ENCODE data around the gene IDH1.

DNA sequence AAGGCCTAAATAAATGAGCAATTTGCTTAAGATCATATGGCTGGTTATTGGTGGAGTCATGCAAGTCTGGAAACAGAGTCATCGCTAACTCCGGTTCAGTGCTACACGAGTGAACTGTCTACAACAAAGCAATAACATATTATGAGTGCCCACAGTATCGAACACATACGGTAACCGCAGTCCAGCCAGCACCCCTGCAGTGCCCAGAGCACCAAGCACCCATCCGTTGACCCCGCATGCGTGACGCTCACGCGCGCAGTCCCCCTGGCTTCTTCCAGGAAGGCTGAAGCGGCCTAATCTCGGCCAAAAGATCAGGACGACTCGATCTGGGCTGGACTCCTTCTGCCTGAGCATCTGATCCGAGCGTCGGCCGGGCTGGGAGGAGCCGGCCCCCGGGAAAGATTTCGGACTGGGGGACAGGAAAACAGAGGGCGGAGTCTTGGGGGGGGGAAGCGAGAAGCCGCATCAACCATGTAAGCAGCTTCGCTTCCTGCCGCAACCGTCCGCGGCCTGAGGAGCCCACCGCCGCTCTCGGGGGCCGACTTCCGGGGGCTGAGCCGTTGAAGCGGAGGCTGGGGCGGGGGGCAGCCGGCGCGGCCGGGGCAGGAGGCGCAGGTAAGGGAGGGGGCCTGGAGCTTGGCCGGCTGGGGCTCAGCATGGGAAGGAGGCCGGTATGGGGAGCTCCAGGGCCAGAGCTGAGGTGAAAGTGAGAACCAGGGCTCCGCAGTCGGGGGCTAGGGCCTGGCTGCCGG lies 11.1 kb upstream of the IDH1 start, which contains the start of gene PIKFYVE:
- TF ChIP-seq, protein P1, sequence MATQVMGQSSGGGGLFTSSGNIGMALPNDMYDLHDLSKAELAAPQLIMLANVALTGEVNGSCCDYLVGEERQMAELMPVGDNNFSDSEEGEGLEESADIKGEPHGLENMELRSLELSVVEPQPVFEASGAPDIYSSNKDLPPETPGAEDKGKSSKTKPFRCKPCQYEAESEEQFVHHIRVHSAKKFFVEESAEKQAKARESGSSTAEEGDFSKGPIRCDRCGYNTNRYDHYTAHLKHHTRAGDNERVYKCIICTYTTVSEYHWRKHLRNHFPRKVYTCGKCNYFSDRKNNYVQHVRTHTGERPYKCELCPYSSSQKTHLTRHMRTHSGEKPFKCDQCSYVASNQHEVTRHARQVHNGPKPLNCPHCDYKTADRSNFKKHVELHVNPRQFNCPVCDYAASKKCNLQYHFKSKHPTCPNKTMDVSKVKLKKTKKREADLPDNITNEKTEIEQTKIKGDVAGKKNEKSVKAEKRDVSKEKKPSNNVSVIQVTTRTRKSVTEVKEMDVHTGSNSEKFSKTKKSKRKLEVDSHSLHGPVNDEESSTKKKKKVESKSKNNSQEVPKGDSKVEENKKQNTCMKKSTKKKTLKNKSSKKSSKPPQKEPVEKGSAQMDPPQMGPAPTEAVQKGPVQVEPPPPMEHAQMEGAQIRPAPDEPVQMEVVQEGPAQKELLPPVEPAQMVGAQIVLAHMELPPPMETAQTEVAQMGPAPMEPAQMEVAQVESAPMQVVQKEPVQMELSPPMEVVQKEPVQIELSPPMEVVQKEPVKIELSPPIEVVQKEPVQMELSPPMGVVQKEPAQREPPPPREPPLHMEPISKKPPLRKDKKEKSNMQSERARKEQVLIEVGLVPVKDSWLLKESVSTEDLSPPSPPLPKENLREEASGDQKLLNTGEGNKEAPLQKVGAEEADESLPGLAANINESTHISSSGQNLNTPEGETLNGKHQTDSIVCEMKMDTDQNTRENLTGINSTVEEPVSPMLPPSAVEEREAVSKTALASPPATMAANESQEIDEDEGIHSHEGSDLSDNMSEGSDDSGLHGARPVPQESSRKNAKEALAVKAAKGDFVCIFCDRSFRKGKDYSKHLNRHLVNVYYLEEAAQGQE (IDR thresholded peaks at IDR 0.05; ENCODE audit: low read depth) = no peak
- TF ChIP-seq, protein P2, sequence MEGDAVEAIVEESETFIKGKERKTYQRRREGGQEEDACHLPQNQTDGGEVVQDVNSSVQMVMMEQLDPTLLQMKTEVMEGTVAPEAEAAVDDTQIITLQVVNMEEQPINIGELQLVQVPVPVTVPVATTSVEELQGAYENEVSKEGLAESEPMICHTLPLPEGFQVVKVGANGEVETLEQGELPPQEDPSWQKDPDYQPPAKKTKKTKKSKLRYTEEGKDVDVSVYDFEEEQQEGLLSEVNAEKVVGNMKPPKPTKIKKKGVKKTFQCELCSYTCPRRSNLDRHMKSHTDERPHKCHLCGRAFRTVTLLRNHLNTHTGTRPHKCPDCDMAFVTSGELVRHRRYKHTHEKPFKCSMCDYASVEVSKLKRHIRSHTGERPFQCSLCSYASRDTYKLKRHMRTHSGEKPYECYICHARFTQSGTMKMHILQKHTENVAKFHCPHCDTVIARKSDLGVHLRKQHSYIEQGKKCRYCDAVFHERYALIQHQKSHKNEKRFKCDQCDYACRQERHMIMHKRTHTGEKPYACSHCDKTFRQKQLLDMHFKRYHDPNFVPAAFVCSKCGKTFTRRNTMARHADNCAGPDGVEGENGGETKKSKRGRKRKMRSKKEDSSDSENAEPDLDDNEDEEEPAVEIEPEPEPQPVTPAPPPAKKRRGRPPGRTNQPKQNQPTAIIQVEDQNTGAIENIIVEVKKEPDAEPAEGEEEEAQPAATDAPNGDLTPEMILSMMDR (IDR thresholded peaks at IDR 0.05 in 2 of 3, conservative IDR thresholded peaks at IDR 0.05 in 1 of 3; ENCODE audit: borderline replicate concordance in 1 of 3, insufficient read depth in 1 of 3, low read depth in 2 of 3, low read length in 2 of 3) = no peak
- TF ChIP-seq SIN3A (IDR thresholded peaks at IDR 0.05; ENCODE audit: low read depth) (peak; percentile 85; the same call in 1 of the 2 replicates), EZH2 (IDR thresholded peaks at IDR 0.05) (no peak), POLR2A (IDR thresholded peaks at IDR 0.05; ENCODE audit: borderline replicate concordance, extremely low read depth, insufficient read depth, insufficient read length) (no peak), CBX3 (IDR thresholded peaks at IDR 0.05; ENCODE audit: low read depth) (peak; percentile 97), RAD21 (IDR thresholded peaks at IDR 0.05; ENCODE audit: low read depth) (no peak), YY1 (IDR thresholded peaks at IDR 0.05; ENCODE audit: extremely low read depth, insufficient replicate concordance, low read depth, low read length) (peak; percentile 83), TCF7L2 (IDR thresholded peaks at IDR 0.05; ENCODE audit: borderline replicate concordance, extremely low read depth, insufficient read depth, insufficient read length) (peak; percentile 60), EGR1 (IDR thresholded peaks at IDR 0.05; ENCODE audit: low read depth) (no peak)
- TF ChIP-seq, protein P3, sequence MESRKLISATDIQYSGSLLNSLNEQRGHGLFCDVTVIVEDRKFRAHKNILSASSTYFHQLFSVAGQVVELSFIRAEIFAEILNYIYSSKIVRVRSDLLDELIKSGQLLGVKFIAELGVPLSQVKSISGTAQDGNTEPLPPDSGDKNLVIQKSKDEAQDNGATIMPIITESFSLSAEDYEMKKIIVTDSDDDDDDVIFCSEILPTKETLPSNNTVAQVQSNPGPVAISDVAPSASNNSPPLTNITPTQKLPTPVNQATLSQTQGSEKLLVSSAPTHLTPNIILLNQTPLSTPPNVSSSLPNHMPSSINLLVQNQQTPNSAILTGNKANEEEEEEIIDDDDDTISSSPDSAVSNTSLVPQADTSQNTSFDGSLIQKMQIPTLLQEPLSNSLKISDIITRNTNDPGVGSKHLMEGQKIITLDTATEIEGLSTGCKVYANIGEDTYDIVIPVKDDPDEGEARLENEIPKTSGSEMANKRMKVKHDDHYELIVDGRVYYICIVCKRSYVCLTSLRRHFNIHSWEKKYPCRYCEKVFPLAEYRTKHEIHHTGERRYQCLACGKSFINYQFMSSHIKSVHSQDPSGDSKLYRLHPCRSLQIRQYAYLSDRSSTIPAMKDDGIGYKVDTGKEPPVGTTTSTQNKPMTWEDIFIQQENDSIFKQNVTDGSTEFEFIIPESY (IDR thresholded peaks at IDR 0.05; ENCODE audit: extremely low read depth, insufficient replicate concordance, low read length) = peak; percentile 81
